Cerebellar cortex (tissue), 1 donor: Measurements from ENCODE around the gene KCNH1.
A peak's percentile ranks its signal among the peaks of the same experiment; 100 is the strongest.

Experiments
- DNase-seq: peaks from one replicate; pipeline ENCODE4 v3.0.0-alpha.2; 2015; ENCODE audit warnings: low spot score

Gene KCNH1

GRCh38 chr1:210754878-210755665, 378.9 kb downstream of the KCNH1 start:
- DNase-seq, result peak; percentile 96

- DNase-seq, result no peak
These were observed 382.0 kb downstream of the KCNH1 start for GRCh38 chr1:210751911-210752310.

GRCh38 chr1:210750468-210750867, 383.5 kb downstream of the KCNH1 start:
- no peak for DNase-seq

GRCh38 chr1:210748796-210749195, 385.2 kb downstream of the KCNH1 start:
- peak; percentile 79 for DNase-seq

GRCh38 chr1:210747890-210748289, 386.1 kb downstream of the KCNH1 start:
- no peak for DNase-seq

- no peak for DNase-seq
These were observed 386.8 kb downstream of the KCNH1 start for GRCh38 chr1:210747112-210747511.

- no peak for DNase-seq
These were observed 387.8 kb downstream of the KCNH1 start for GRCh38 chr1:210746024-210746731.

- DNase-seq, result no peak
These were observed 390.9 kb downstream of the KCNH1 start for GRCh38 chr1:210743038-210743437.

GRCh38 chr1:210741564-210741963, 392.4 kb downstream of the KCNH1 start:
- DNase-seq, result no peak

- DNase-seq, result no peak
These were observed 394.3 kb downstream of the KCNH1 start for GRCh38 chr1:210739627-210740026.

GRCh38 chr1:210738256-210738655, 395.7 kb downstream of the KCNH1 start:
- DNase-seq, result no peak

GRCh38 chr1:210736713-210737112, 397.2 kb downstream of the KCNH1 start:
- peak; percentile 64 for DNase-seq

- DNase-seq, result no peak
These were observed 402.4 kb downstream of the KCNH1 start for GRCh38 chr1:210731597-210731996.

- DNase-seq, result no peak
These were observed 402.8 kb downstream of the KCNH1 start for GRCh38 chr1:210731193-210731592.

GRCh38 chr1:210730023-210730422, 403.9 kb downstream of the KCNH1 start:
- DNase-seq, result no peak

GRCh38 chr1:210728437-210729149, 405.4 kb downstream of the KCNH1 start:
- peak; percentile 71 for DNase-seq

GRCh38 chr1:210727709-210728108, 406.2 kb downstream of the KCNH1 start:
- DNase-seq, result no peak

- DNase-seq, result no peak
These were observed 407.3 kb downstream of the KCNH1 start for GRCh38 chr1:210726621-210727020.

- no peak for DNase-seq
These were observed 409.2 kb downstream of the KCNH1 start for GRCh38 chr1:210724768-210725167.

- no peak for DNase-seq
These were observed 410.3 kb downstream of the KCNH1 start for GRCh38 chr1:210723646-210724045.

- DNase-seq, result no peak
These were observed 411.4 kb downstream of the KCNH1 start for GRCh38 chr1:210722410-210723081.

GRCh38 chr1:210715072-210715471, 418.9 kb downstream of the KCNH1 start:
- DNase-seq, result no peak
